ENCODE results near the gene ZNF638. TPM values are rescaled to one million over a fixed set of nuclear protein-coding genes. Genes with fewer than 3 reads are reported as not detected.
"Not testable (repeated sequence)": the region's sequence is repeated elsewhere in the genome, so short reads cannot be mapped to it uniquely, and the experiment has no call there.

The ZNF638 gene
- total and polyA plus RNA-seq, 10 of the 15 experiments (the other 5 are each of a cell fraction or from before 2014, with no cell fraction given), result 37.6 to 133 (median 64.5) TPM

DNA sequence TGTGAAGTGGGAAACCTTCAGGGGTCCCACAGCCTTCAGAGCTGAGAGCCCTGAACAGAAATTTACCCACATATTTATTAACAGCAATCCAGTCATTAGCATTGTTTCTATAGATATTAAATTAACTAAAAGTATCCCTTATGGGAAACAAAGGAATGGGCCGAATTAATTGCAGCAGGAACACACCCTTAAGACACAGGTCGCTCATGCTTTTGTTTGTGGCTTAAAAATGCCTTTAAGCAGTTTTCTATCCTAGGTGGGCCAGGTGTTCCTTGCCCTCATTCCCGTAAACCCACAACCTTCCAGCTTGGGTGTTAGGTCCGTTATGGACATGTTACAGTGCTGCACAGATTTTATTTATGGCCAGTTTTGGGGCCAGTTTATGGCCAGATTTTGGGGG, 13.7 kb upstream of the ZNF638 start:
- H3K79me2 ChIP-seq (ENCODE audit: control insufficient read depth, insufficient read depth, low read length); H3K4me2 ChIP-seq (ENCODE audit: control insufficient read depth, insufficient read depth); H2AFZ ChIP-seq (ENCODE audit: control insufficient read depth, low read depth, low read length); FAIRE-seq; H3K9me3 ChIP-seq (replicated peaks; ENCODE audit: control insufficient read depth, insufficient read depth, low read length); H3K4me3 ChIP-seq; DNase-seq (ENCODE audit: low read depth, low spot score); RAD21 ChIA-PET (ENCODE audit: unreplicated experiment); BruUV-seq (replicated peaks); H3K27ac ChIP-seq (ENCODE audit: control insufficient read depth, insufficient read depth); CTCF ChIA-PET; SMC1A ChIA-PET (ENCODE audit: uncharacterized antibody, unreplicated experiment); H3K9ac ChIP-seq (ENCODE audit: control insufficient read depth, insufficient read depth, low read length); H4K20me1 ChIP-seq (ENCODE audit: control insufficient read depth, insufficient read depth); POLR2A ChIA-PET; ATAC-seq; H3K36me3 ChIP-seq (ENCODE audit: control insufficient read depth in 2 of 2, insufficient read depth in 2 of 2, low read length in 1 of 2); intact Hi-C loops (cut with micrococcal nuclease; ENCODE audit: unreplicated experiment); H3K27me3 ChIP-seq (replicated peaks in 1 of 2; ENCODE audit: control insufficient read depth in 2 of 2, insufficient read depth in 2 of 2, low read length in 1 of 2); H3K4me1 ChIP-seq (ENCODE audit: control insufficient read depth, insufficient read depth, low read length); in situ Hi-C loops (cut with MboI): not testable (repeated sequence)
- WGBS (ENCODE audit: insufficient coverage, insufficient replicate concordance, low lambda C conversion rate, missing lambda C conversion rate), result 40% methylated on average over 4 of the region's 4 CpGs

- ATAC-seq (no peak), DNase-seq (ENCODE audit: low read depth, low spot score) (no peak), FAIRE-seq (no peak)
- no TSS peak for BruUV-seq (replicated peaks)
- RAD21 ChIA-PET (ENCODE audit: unreplicated experiment), result no interaction called here
- H3K27me3 ChIP-seq (replicated peaks in 1 of 2; ENCODE audit: control insufficient read depth in 2 of 2, insufficient read depth in 2 of 2, low read length in 1 of 2), result no peaks in the 10 kb centered on the region
- no peaks in the 10 kb centered on the region for H3K79me2 ChIP-seq (ENCODE audit: control insufficient read depth, insufficient read depth, low read length)
- no peak overlapping the region for H3K4me3 ChIP-seq
- no peaks in the 10 kb centered on the region for H3K4me1 ChIP-seq (ENCODE audit: control insufficient read depth, insufficient read depth, low read length)
- H2AFZ ChIP-seq (ENCODE audit: control insufficient read depth, low read depth, low read length), result no peak overlapping the region
- H3K9me3 ChIP-seq (replicated peaks; ENCODE audit: control insufficient read depth, insufficient read depth, low read length), result no peaks in the 10 kb centered on the region; the same call in 1 of the 3 replicates
- intact Hi-C loops (cut with micrococcal nuclease; ENCODE audit: unreplicated experiment) (no loop called here), in situ Hi-C loops (cut with MboI) (no loop called here)
- H3K4me2 ChIP-seq (ENCODE audit: control insufficient read depth, insufficient read depth), result no peak overlapping the region
- CTCF ChIA-PET, result no interaction called here
- no peak overlapping the region for H3K27ac ChIP-seq (ENCODE audit: control insufficient read depth, insufficient read depth)
- H3K36me3 ChIP-seq (ENCODE audit: control insufficient read depth in 2 of 2, insufficient read depth in 2 of 2, low read length in 1 of 2), result no peaks in the 10 kb centered on the region; a peak in 1 of 4 replicates
- H4K20me1 ChIP-seq (ENCODE audit: control insufficient read depth, insufficient read depth), result no peaks in the 10 kb centered on the region
- SMC1A ChIA-PET (ENCODE audit: uncharacterized antibody, unreplicated experiment), result interaction anchor here (1.2 kb wide), 1 partner anchor 9 kb away, joined by 3 read pairs; no protein-coding TSS in a partner anchor
- WGBS (ENCODE audit: insufficient coverage, insufficient replicate concordance, low lambda C conversion rate, missing lambda C conversion rate), result 48% methylated on average over 6 of the region's 6 CpGs
- POLR2A ChIA-PET, result no interaction called here
- H3K9ac ChIP-seq (ENCODE audit: control insufficient read depth, insufficient read depth, low read length), result no peak overlapping the region
- TF ChIP-seq NR2F1 (conservative IDR thresholded peaks at IDR 0.05), result no peak
- no peak for TF ChIP-seq ETV6 (conservative IDR thresholded peaks at IDR 0.05 in 1 of 2, IDR thresholded peaks at IDR 0.05 in 1 of 2; ENCODE audit: borderline replicate concordance in 1 of 2, low read depth in 1 of 2)
- TF ChIP-seq MYB (IDR thresholded peaks at IDR 0.05; ENCODE audit: borderline replicate concordance, low read depth, low read length), result no peak
- TF ChIP-seq STAT1 (conservative IDR thresholded peaks at IDR 0.05), result no peak
- TF ChIP-seq HDAC2 (IDR thresholded peaks at IDR 0.05), result no peak
- TF ChIP-seq, protein P1, sequence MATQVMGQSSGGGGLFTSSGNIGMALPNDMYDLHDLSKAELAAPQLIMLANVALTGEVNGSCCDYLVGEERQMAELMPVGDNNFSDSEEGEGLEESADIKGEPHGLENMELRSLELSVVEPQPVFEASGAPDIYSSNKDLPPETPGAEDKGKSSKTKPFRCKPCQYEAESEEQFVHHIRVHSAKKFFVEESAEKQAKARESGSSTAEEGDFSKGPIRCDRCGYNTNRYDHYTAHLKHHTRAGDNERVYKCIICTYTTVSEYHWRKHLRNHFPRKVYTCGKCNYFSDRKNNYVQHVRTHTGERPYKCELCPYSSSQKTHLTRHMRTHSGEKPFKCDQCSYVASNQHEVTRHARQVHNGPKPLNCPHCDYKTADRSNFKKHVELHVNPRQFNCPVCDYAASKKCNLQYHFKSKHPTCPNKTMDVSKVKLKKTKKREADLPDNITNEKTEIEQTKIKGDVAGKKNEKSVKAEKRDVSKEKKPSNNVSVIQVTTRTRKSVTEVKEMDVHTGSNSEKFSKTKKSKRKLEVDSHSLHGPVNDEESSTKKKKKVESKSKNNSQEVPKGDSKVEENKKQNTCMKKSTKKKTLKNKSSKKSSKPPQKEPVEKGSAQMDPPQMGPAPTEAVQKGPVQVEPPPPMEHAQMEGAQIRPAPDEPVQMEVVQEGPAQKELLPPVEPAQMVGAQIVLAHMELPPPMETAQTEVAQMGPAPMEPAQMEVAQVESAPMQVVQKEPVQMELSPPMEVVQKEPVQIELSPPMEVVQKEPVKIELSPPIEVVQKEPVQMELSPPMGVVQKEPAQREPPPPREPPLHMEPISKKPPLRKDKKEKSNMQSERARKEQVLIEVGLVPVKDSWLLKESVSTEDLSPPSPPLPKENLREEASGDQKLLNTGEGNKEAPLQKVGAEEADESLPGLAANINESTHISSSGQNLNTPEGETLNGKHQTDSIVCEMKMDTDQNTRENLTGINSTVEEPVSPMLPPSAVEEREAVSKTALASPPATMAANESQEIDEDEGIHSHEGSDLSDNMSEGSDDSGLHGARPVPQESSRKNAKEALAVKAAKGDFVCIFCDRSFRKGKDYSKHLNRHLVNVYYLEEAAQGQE (IDR thresholded peaks at IDR 0.05; ENCODE audit: low read depth, low read length), result no peak
- TF ChIP-seq ZNF384 (IDR thresholded peaks at IDR 0.05; ENCODE audit: borderline replicate concordance, low read depth, low read length), result no peak
- no peak for TF ChIP-seq BCL11A (IDR thresholded peaks at IDR 0.05; ENCODE audit: low read depth, low read length)
- no peak for TF ChIP-seq NR2C2 (IDR thresholded peaks at IDR 0.05; ENCODE audit: borderline replicate concordance, control insufficient read depth, insufficient read length, low read depth)
- TF ChIP-seq HDAC6 (IDR thresholded peaks at IDR 0.05; ENCODE audit: unreplicated experiment), result no peak
- no peak for TF ChIP-seq YBX1 (IDR thresholded peaks at IDR 0.05)
- TF ChIP-seq POLR2AphosphoS5 (IDR thresholded peaks at IDR 0.05; ENCODE audit: low read length), result no peak
These were observed 8.2 kb upstream of the ZNF638 start for GRCh38 chr2:71323386-71323785.

Measured in GM12878 (cell line).